AG04449 (cell line): ENCODE measurements around the gene MRPL16.

ENCODE experiments used
- CTCF ChIA-PET: fragments of 350-600 bp; formaldehyde crosslinking; extraction: SDS; loops from one replicate; lab custom pipeline; 2021; ENCODE audit warnings: antibody characterized with exemption; lab: Yijun Ruan, JAX
- POLR2A ChIA-PET: fragments of 400-600, 350-600 bp; formaldehyde crosslinking; extraction: SDS; loops from one replicate; lab custom pipeline; 2020; ENCODE audit warnings: antibody characterized with exemption, inconsistent platforms; lab: Yijun Ruan, JAX
- DNase-seq: peaks from one replicate; pipeline ENCODE4 v3.0.0-alpha.2; 2010; ENCODE audit warnings: low read depth, low spot score
- H3K4me3 ChIP-seq: 2 replicates; pipeline ENCODE4 v1.5.1; 2011; ENCODE audit warnings: low read depth, mild to moderate bottlenecking, control low read depth, low read length
- CTCF ChIP-seq: IDR thresholded peaks from one replicate; pipeline ENCODE4 v1.5.1; 2011; ENCODE audit warnings: mild to moderate bottlenecking, moderate library complexity, low read length, control low read depth, inconsistent platforms; ENCODE audit not compliant: insufficient read depth; ENCODE audit errors: missing control alignments

The MRPL16 gene

DNA sequence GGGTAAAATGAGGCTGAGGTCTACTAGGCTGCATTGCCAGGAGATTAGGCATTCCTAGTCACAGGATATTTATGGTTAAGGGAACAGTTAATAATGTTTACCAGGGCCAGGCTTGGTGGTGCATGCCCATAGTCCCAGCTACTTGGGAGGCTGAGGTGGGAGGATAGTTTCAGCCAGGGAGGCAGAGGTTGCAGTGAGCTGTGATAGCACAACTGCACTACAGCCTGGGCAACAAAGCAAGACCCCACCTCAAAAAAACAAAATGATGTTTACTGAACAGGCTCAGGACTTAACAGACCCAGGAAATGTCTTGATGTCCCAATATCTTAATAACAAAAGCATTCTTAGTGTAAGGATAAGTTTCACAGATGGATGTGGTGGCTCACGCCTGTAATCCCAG lies 2.8 kb upstream of the MRPL16 start:
- no peak for TF ChIP-seq CTCF
- ChIA-PET CTCF (no interaction called here), POLR2A (no interaction called here)
- DNase-seq = no peak
- H3K4me3 ChIP-seq = no peak overlapping the region

- ChIA-PET POLR2A (no interaction called here), CTCF (interaction anchor here (0.5 to 0.7 kb wide), 2 partner anchors 11 to 59 kb away, joined by 3 read pairs; no protein-coding TSS in a partner anchor)
- H3K4me3 ChIP-seq = no peak overlapping the region
- no peak for TF ChIP-seq CTCF
- no peak for DNase-seq
These were observed 1.6 kb upstream of the MRPL16 start for GRCh38 chr11:59812220-59812619.

- H3K4me3 ChIP-seq = peak overlapping the region; percentile 99
- no peak for DNase-seq
- ChIA-PET CTCF (interaction anchor here (3.0 to 4.0 kb wide), 2 partner anchors 10 to 56 kb away, joined by 16 to 35 read pairs; partner anchors contain the start of gene STX3), POLR2A (interaction anchor here (1.0 kb wide), 1 partner anchor 56 kb away, joined by 4 read pairs; the partner anchor contains the start of gene STX3)
- no peak for TF ChIP-seq CTCF
These were observed 307 bp upstream of the MRPL16 start for GRCh38 chr11:59810911-59811259.

GRCh38 chr11:59807047-59807610 lies 3.4 kb downstream of the MRPL16 start:
- DNase-seq = no peak
- no peak overlapping the region for H3K4me3 ChIP-seq
- CTCF ChIA-PET = interaction anchor here (1.3 to 4.0 kb wide), 2 partner anchors 31 to 53 kb away, joined by 3 to 35 read pairs; partner anchors contain the start of gene STX3
- POLR2A ChIA-PET = interaction anchor here (1.9 kb wide), 1 partner anchor 52 kb away, joined by 7 read pairs; the partner anchor contains the start of gene STX3
- no peak for TF ChIP-seq CTCF

GRCh38 chr11:59804061-59804460 lies 6.5 kb downstream of the MRPL16 start:
- ChIA-PET POLR2A (no interaction called here), CTCF (interaction anchor here (0.8 to 9.8 kb wide), 5 partner anchors 15 to 266 kb away, joined by 3 to 216 read pairs (median 3); partner anchors contain the start of gene STX3)
- no peak for DNase-seq
- no peak overlapping the region for H3K4me3 ChIP-seq
- TF ChIP-seq CTCF = no peak

- ChIA-PET CTCF (interaction anchor here (0.9 to 9.8 kb wide), 9 partner anchors 9 to 122 kb away, joined by 3 to 216 read pairs (median 7); partner anchors contain the start of gene STX3), POLR2A (interaction anchor here (1.0 kb wide), 1 partner anchor 48 kb away, joined by 5 read pairs; the partner anchor contains the start of gene STX3)
- H3K4me3 ChIP-seq = no peak overlapping the region
- DNase-seq = no peak
- TF ChIP-seq CTCF = peak; percentile 37
These were observed 7.9 kb downstream of the MRPL16 start for GRCh38 chr11:59802639-59803176.
